HUES6 (cell line): ENCODE measurements around the gene PACS2.
"Not testable (repeated sequence)": the region's sequence is repeated elsewhere in the genome, so short reads cannot be mapped to it uniquely, and the experiment has no call there.

Experiments used
- H3K27ac ChIP-seq: 2 replicates; pipeline ENCODE4 v1.7.0; 2013; ENCODE audit warnings: low read depth, mild to moderate bottlenecking, low read length, inconsistent platforms
- H3K27me3 ChIP-seq: 2 replicates; pipeline ENCODE4 v1.6.1; 2013; ENCODE audit warnings: low read length; ENCODE audit not compliant: control insufficient read depth, insufficient read depth
- H3K36me3 ChIP-seq: 2 replicates; pipeline ENCODE4 v1.6.1; 2013; ENCODE audit warnings: low read length; ENCODE audit not compliant: control insufficient read depth, insufficient read depth
- H3K4me1 ChIP-seq: 2 replicates; pipeline ENCODE4 v1.6.1; 2013; ENCODE audit warnings: low read length; ENCODE audit not compliant: control insufficient read depth, insufficient read depth
- H3K4me3 ChIP-seq: 2 replicates; pipeline ENCODE4 v1.5.1; 2013; ENCODE audit warnings: low read depth, low read length
- H3K9ac ChIP-seq: one replicate; pipeline ENCODE4 v1.6.1; 2013; ENCODE audit warnings: mild to moderate bottlenecking, low read length
- H3K9me3 ChIP-seq: 2 replicates; pipeline ENCODE4 v1.6.1; 2013; ENCODE audit warnings: low read depth, low read length; ENCODE audit not compliant: control insufficient read depth, insufficient read depth

Gene PACS2

DNA sequence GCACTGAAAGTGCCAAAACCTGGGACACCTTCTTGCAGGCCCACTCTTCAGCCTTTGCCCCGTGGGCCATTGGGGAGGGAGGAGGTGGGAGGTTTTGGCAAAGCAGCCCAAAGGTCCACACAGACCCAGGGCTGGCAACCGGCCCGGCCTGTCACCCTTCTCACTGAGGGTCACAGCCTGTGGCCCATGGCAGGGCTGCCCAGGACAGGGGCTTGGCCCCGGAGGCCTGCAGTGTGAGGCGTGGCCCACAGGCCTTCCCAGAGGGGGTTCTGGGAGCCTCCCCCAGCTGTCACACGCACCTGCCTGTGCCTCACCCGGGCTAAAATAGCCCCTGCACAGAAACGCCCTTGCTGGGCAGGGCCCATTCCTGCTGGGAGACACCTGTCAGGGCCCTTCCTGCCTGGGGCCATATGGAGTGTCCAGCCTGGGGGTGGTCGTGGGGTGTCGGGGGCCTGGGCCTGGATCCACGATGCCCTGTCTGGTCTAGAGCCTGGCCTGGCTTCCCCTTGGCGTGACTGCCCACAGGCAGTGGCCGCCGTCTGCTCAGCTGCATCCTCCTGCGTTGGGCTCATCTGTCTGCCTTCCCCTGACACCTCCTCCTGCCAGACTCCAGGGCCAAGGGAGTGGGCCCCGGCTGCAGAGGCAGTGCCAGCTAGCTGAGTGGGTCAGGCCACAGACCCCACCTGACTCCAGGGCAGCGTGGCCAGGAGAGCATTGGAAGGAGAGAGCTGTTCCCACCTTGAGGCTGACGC is 19.2 kb downstream of the PACS2 start:
- no peak overlapping the region for H3K4me3 ChIP-seq
- H3K4me1 ChIP-seq: peaks cover 9% of the 10 kb centered on the region
- H3K9me3 ChIP-seq: 0 out of 2 replicates have a peak, but pooled peaks cover 4% of the 10 kb centered on the region
- H3K27ac ChIP-seq: no peak overlapping the region
- no peaks in the 10 kb centered on the region for H3K27me3 ChIP-seq
- H3K9ac ChIP-seq: no peak overlapping the region
- no peaks in the 10 kb centered on the region for H3K36me3 ChIP-seq

DNA sequence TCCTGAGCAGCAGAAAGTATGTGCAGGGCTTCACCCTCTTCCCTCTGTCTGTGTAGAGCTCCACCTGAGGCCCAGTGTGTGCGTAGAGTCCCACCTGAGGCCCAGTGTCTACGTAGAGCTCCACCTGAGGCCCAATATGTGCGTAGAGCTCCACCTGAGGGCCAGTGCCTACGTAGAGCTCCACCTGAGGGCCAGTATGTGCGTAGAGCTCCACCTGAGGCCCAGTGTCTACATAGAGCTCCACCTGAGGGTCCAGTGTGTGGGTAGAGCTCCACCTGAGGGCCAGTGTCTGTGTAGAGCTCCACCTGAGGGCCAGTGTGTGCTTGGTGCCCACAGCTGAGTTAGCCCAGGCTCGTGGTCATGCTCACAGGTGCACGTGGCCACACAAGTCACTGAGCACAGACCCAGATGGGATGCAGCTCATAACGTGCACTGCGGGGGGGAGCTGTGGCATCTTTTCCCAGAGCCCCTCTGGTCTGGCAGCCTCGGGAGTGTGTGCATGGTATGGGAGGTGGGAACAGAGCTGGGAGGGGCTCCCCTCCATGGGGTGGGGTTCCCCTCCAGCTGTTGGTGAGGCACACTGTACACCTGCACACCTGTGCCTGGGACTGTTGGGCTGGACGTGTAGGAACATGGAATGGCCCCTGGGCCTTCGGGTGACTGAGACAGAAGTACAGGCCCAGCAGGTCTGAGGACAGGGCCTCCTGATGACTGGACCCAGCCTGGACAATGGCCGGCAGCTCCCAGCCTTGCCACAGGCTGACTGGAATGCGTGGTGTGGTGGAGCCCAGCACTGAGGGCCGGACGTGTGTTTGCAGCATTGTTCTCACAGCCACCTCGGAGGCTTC is 20.1 kb downstream of the PACS2 start:
- no peaks in the 10 kb centered on the region for H3K27me3 ChIP-seq
- peaks cover 7% of the 10 kb centered on the region for H3K4me1 ChIP-seq
- H3K36me3 ChIP-seq: no peaks in the 10 kb centered on the region
- 0 out of 2 replicates have a peak, but pooled peaks cover 4% of the 10 kb centered on the region for H3K9me3 ChIP-seq
- H3K27ac ChIP-seq: no peak overlapping the region
- no peak overlapping the region for H3K4me3 ChIP-seq
- H3K9ac ChIP-seq: no peak overlapping the region

DNA sequence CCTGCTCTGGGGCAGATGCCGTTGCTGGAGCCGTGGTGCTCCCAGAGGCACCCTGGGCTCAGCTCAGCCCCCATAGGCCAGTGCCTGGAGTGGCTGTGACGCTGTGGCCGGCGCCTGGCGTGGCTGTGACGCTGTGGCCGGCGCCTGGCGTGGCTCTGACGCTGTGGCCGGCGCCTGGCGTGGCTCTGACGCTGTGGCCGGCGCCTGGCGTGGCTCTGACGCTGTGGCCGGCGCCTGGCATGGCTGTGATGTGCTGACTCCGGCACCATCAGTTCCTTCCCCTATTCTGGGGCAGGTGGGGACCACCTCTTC is 20.6 kb downstream of the PACS2 start:
- H3K27me3 ChIP-seq, H3K9ac ChIP-seq, H3K27ac ChIP-seq, H3K4me1 ChIP-seq, H3K4me3 ChIP-seq, H3K9me3 ChIP-seq, H3K36me3 ChIP-seq: not testable (repeated sequence)

DNA sequence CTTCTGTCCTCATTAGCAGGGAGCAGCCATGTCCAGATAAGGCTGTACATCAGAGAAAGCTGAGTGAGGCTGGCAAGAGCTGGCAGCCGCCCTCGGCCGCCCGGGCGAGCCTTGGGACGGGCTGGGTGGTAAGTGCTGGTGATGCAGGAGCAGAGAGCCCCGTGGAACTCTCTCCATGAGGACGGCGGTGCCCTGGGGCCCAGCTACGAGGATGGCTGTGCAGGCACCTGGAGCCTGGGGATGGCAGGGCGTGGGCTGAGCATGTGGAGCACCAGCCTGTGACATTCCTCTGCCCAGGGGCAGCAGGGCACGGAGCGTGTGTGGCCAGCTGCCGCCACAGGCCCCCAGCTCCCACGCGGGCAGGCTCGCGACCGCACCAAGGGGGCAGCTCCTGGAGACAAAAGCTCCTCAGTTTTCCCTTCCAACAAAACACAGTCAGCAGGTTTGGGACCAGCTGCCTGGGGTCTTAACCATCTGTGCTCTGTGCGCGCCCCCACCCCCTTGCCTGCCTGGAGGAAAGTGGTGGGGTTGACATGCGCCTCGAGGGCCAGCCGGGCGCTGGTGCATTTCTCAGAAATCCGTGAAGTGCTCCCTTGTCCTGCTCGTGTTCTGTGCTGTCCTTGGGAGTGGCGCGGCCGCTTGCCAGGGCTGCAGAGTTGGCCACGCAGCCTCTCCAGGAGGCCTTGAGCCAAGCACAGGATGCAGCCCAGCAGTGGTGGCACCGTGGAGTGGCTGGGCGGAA is 21.4 kb downstream of the PACS2 start:
- no peak overlapping the region for H3K27ac ChIP-seq
- no peaks in the 10 kb centered on the region for H3K4me1 ChIP-seq

DNA sequence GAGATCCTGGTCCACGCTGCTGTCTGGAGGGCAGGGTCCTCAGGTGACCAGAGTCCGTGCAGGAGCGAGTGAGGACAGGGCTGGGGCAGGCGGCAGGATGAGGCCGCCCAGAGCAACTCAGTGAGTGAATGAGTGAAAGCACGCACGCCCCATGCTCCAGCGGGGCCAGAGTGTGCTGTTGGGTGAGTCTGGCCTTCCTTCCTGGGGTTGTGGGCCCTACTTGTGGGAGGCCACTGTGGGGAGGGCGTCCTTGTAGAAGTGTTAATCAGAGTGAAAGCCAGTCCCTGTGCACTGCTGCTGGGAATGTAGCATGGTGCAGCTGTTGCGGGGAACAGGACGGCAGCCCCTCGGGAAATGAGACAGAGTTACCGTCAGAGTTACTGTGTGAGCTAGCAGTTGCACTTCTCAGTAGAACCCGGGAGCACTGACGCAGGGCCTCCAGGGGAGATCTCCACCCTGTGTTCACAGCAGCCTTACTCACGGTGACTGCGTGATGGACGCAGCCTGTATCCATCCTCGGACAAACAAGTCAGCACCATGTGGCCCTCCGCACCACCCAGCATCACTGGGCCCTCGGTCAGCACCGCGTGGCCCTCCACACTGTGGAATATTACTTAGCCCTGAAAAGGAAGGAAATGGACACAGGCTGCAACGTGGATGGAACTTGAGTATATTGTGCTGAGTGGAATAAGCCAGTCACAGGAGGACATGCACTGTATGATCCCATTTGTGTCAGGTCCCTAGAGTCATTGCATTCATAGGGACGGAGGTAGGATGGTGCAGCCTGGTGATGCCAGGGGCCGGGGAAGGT is 22.1 kb downstream of the PACS2 start:
- Histone ChIP-seq H3K9me3 (0 out of 2 replicates have a peak, but pooled peaks cover under 1% of the 10 kb centered on the region), H3K27me3 (no peaks in the 10 kb centered on the region), H3K4me1 (no peaks in the 10 kb centered on the region), H3K4me3 (no peak overlapping the region), H3K9ac (no peak overlapping the region), H3K27ac (no peak overlapping the region), H3K36me3 (no peaks in the 10 kb centered on the region)

More for the DNA sequence above, 21.4 kb downstream of the PACS2 start:
- no peaks in the 10 kb centered on the region for H3K36me3 ChIP-seq
- H3K4me3 ChIP-seq: no peak overlapping the region
- 0 out of 2 replicates have a peak, but pooled peaks cover 4% of the 10 kb centered on the region for H3K9me3 ChIP-seq
- no peaks in the 10 kb centered on the region for H3K27me3 ChIP-seq
- H3K9ac ChIP-seq: no peak overlapping the region

DNA sequence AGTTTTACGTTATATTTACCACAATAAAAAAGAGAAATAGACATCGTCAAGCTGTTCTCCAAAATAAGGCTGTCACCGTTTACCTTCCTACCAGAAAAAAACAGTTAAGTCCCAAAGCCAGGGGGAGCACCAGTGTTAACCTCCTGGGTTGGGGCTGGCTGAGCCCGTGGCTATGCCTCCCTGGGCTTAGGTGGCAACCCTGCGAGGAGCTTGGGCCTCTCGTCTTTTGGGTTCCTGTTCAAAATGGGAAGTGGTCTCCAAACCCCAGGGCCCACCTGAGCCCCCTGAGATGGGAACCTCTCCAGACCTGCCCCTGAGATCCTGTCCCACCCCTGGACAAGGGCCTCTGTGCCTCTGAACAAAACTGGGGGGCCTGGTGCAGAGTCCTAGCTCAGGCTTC is 22.9 kb downstream of the PACS2 start:
- no peak overlapping the region for H3K27ac ChIP-seq
- no peak overlapping the region for H3K4me3 ChIP-seq
- H3K27me3 ChIP-seq: no peaks in the 10 kb centered on the region
- H3K9me3 ChIP-seq: no peaks in the 10 kb centered on the region
- H3K36me3 ChIP-seq: no peaks in the 10 kb centered on the region
- no peaks in the 10 kb centered on the region for H3K4me1 ChIP-seq
- no peak overlapping the region for H3K9ac ChIP-seq

DNA sequence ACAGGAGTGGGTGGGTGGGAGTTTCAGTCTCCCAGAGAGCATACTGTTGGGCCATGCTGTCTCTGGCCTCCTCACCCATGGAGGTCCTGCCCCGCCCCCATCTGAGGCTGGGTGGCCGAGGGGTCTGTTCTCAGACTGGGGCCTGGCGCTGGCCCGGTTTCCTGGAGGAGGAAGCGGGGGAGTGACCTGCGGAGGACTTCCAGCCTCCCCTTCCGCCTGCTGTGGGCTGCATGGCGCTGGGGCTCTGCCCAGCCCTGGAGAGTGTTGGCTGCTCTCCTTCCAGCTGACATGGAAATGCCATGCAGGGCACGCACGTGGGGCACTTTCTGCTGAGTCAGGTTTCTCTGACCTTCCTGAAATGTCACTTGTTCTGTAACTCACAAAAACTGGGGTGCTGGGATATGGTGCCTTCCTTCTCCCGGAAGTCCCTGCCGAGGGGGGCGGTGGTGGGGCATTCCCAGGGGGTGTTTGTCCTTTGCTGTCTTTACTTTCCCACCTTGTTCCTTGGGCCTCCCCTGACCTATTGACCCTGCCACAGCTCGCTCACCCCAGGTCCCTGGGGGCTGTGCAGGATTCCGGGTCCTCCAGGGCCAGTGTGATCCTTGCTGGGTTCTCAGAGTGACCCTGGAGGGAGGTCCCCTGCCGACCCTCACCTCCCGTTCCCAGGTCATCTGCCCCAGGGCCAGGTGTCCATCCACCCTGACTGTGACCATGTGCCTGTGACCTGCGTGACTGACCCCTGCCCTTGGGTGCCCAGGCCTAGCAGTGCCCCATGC is 23.6 kb downstream of the PACS2 start:
- Histone ChIP-seq H3K4me1 (no peaks in the 10 kb centered on the region; the same call in 1 of the 2 replicates), H3K9me3 (no peaks in the 10 kb centered on the region), H3K4me3 (no peak overlapping the region), H3K36me3 (no peaks in the 10 kb centered on the region), H3K27me3 (no peaks in the 10 kb centered on the region), H3K27ac (no peak overlapping the region), H3K9ac (no peak overlapping the region)

DNA sequence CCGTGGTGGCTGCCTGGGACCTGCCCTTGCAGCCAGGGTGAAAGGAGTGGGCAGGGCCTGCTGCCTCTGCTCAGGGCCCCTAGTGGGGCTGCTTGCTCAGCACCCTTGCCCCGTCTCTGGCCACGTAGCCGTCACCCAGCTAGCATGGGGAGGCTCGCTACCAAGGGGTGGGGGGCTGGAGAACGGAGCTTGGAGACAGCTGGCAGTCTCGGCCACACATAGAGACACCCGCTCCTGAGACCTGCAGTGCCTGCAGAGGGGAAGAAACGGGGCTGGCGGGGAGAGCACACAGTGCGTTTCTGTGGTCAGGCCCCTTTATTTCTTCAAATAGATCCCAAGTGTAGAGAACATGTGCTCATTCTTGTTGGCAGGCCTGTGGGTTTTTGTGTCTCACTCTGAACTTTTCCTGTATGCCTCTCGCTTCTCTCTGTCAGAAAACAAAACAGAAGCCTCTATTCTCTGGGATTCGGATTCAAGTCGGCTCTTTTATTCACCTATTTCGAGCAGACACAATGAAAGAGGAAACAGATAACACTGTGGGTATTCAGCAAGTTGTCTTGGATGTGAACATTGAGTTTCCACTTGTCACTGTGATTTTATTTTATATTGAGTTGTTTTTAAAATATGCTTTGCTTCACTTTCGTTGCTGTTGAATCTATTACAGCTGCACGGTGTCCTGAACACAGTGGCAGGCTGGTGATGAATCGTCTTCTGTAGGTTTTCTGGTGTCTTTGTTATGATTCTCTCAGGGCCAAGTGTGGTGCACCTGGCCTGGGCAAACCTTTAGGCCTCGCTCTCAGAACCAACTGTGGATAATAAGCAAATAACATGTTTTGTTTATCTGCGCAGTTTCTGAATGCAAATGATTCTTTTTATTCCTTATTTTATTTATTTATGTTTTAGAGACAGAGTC is 26.5 kb downstream of the PACS2 start:
- Histone ChIP-seq H3K36me3 (no peaks in the 10 kb centered on the region), H3K4me3 (no peak overlapping the region), H3K4me1 (no peaks in the 10 kb centered on the region; the same call in 1 of the 2 replicates), H3K27me3 (no peaks in the 10 kb centered on the region), H3K27ac (no peak overlapping the region), H3K9me3 (peaks cover 7% of the 10 kb centered on the region; the same call in 1 of the 2 replicates), H3K9ac (no peak overlapping the region)

DNA sequence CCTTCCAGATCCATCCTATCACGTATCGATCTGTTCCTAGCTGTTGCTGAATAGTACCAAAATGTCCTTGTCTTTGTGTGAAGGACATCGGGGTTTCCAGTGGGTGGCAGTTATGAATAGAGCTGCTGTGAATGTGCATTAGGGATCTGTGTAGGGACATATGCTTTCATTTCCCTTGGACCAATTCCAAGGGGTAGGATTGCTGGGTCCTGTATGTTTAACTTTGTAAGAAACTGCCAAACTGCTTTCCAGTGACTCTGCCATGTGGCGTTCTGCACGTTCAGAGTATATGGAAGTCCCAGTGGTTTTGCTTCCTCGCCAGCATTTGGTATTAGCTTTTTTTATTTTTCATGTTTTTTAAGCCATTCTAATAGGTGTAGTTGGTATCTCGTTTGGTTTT is 28.6 kb downstream of the PACS2 start:
- Histone ChIP-seq H3K4me3 (no peak overlapping the region), H3K4me1 (no peaks in the 10 kb centered on the region; the same call in 1 of the 2 replicates), H3K27me3 (no peaks in the 10 kb centered on the region), H3K9ac (no peak overlapping the region), H3K36me3 (no peaks in the 10 kb centered on the region), H3K9me3 (peaks cover 7% of the 10 kb centered on the region; the same call in 1 of the 2 replicates), H3K27ac (no peak overlapping the region)
